A549 (cell line): Measurements from ENCODE around the gene NADK2.

ENCODE experiments used
- BHLHE40 ChIP-seq: IDR thresholded peaks from 2 replicates; pipeline ENCODE4 v1.6.1; 2012; ENCODE audit warnings: low read depth, low read length, inconsistent platforms
- ESRRA ChIP-seq: fragments of 150-350 bp; IDR thresholded peaks from 2 replicates; pipeline ENCODE4 v1.6.1; 2014; ENCODE audit warnings: mild to moderate bottlenecking, low read length, borderline replicate concordance
- GATA3 ChIP-seq: IDR thresholded peaks from 2 replicates; pipeline ENCODE4 v1.6.1; 2012; ENCODE audit warnings: borderline replicate concordance
- MAFK ChIP-seq: fragments of 450-650 bp; IDR thresholded peaks from 2 replicates; pipeline ENCODE4 v1.6.1; 2014; ENCODE audit not compliant: partially characterized antibody
- NR3C1 ChIP-seq: fragments of >200 bp; sonication (Bioruptor Twin); formaldehyde crosslinking; IDR thresholded peaks from 3 replicates; pipeline ENCODE4 v1.6.1; 2017
- RCOR1 ChIP-seq: fragments of 150-350 bp; IDR thresholded peaks from 2 replicates; pipeline ENCODE4 v1.6.1; 2014; ENCODE audit warnings: antibody characterized with exemption, low read length, low read depth
- ZNF302 ChIP-seq: fragments of 250-450 bp; sonication (Bioruptor Pico); IDR thresholded peaks from 2 replicates; pipeline ENCODE4 v1.9.0; 2021; ENCODE audit warnings: inconsistent platforms, mild to moderate bottlenecking, moderate library complexity
- TF ChIP-seq, protein P1 (sequence below): fragments of 450-650 bp; IDR thresholded peaks from 2 replicates; pipeline ENCODE4 v1.6.1; 2014; ENCODE audit warnings: antibody characterized with exemption
- TF ChIP-seq, protein P2 (sequence below): fragments of 200-600 bp; sonication (generic); IDR thresholded peaks from 2 replicates; pipeline ENCODE4 v1.6.1; 2016; ENCODE audit warnings: antibody characterized with exemption, mild to moderate bottlenecking, moderate library complexity
- TF ChIP-seq, protein P3 (sequence below): fragments of >200 bp; sonication (Bioruptor Twin); formaldehyde crosslinking; IDR thresholded peaks from 3 replicates; pipeline ENCODE4 v1.5.1; 2016

DNA sequence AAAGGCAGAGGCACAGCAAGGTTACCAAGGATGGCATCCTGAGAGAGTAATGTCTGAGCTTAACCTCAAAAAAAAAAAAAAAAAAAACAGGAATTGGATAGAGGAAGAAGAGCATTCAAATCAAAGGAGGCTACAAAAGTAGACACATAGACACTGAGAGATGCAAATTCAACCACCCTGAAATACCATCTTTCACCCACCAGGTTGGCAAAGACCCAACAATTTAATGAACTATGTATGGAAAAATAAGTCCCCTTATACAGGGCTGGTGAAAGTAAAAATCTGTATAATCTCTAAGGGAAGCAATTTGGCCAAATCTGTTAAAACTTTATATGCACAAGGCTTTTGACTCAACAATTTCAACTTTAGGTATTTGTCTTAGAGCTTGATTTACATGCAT lies 4.9 kb downstream of the NADK2 start:
- TF ChIP-seq NR3C1, result no peak
- TF ChIP-seq BHLHE40, result no peak
- TF ChIP-seq, protein P1, sequence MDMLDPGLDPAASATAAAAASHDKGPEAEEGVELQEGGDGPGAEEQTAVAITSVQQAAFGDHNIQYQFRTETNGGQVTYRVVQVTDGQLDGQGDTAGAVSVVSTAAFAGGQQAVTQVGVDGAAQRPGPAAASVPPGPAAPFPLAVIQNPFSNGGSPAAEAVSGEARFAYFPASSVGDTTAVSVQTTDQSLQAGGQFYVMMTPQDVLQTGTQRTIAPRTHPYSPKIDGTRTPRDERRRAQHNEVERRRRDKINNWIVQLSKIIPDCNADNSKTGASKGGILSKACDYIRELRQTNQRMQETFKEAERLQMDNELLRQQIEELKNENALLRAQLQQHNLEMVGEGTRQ, result no peak
- TF ChIP-seq, protein P2, sequence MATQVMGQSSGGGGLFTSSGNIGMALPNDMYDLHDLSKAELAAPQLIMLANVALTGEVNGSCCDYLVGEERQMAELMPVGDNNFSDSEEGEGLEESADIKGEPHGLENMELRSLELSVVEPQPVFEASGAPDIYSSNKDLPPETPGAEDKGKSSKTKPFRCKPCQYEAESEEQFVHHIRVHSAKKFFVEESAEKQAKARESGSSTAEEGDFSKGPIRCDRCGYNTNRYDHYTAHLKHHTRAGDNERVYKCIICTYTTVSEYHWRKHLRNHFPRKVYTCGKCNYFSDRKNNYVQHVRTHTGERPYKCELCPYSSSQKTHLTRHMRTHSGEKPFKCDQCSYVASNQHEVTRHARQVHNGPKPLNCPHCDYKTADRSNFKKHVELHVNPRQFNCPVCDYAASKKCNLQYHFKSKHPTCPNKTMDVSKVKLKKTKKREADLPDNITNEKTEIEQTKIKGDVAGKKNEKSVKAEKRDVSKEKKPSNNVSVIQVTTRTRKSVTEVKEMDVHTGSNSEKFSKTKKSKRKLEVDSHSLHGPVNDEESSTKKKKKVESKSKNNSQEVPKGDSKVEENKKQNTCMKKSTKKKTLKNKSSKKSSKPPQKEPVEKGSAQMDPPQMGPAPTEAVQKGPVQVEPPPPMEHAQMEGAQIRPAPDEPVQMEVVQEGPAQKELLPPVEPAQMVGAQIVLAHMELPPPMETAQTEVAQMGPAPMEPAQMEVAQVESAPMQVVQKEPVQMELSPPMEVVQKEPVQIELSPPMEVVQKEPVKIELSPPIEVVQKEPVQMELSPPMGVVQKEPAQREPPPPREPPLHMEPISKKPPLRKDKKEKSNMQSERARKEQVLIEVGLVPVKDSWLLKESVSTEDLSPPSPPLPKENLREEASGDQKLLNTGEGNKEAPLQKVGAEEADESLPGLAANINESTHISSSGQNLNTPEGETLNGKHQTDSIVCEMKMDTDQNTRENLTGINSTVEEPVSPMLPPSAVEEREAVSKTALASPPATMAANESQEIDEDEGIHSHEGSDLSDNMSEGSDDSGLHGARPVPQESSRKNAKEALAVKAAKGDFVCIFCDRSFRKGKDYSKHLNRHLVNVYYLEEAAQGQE, result no peak
- TF ChIP-seq, protein P3, sequence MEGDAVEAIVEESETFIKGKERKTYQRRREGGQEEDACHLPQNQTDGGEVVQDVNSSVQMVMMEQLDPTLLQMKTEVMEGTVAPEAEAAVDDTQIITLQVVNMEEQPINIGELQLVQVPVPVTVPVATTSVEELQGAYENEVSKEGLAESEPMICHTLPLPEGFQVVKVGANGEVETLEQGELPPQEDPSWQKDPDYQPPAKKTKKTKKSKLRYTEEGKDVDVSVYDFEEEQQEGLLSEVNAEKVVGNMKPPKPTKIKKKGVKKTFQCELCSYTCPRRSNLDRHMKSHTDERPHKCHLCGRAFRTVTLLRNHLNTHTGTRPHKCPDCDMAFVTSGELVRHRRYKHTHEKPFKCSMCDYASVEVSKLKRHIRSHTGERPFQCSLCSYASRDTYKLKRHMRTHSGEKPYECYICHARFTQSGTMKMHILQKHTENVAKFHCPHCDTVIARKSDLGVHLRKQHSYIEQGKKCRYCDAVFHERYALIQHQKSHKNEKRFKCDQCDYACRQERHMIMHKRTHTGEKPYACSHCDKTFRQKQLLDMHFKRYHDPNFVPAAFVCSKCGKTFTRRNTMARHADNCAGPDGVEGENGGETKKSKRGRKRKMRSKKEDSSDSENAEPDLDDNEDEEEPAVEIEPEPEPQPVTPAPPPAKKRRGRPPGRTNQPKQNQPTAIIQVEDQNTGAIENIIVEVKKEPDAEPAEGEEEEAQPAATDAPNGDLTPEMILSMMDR, result no peak
- TF ChIP-seq GATA3, result no peak
- TF ChIP-seq MAFK, result no peak
- no peak for TF ChIP-seq ESRRA
- TF ChIP-seq RCOR1, result no peak
- TF ChIP-seq ZNF302 (CRISPR knock-in tag), result no peak
